HL-60 (cell line): ENCODE results near the gene FALEC.

Experiments used
- DNase-seq, 2 experiments: peaks; one replicate each; pipeline ENCODE4 v3.0.0-alpha.2; 2010 to 2020; ENCODE audit warnings: low read depth in 1 of 2, low spot score in 1 of 2
- H3K27ac ChIP-seq: fragments of 250-450 bp; sonication (Bioruptor Pico); replicated peaks from 2 replicates; pipeline ENCODE4 v1.5.1; 2020; ENCODE audit warnings: mild to moderate bottlenecking, moderate library complexity
- H3K27me3 ChIP-seq: fragments of 250-450 bp; sonication (Bioruptor Pico); 2 replicates; pipeline ENCODE4 v1.5.1; 2021; ENCODE audit warnings: mild to moderate bottlenecking, moderate library complexity; ENCODE audit not compliant: insufficient read depth, poor library complexity, severe bottlenecking
- H3K4me3 ChIP-seq: replicated peaks from 2 replicates; pipeline ENCODE4 v1.5.1; 2011; ENCODE audit warnings: mild to moderate bottlenecking, control low read depth, low read length; ENCODE audit not compliant: insufficient read depth
- CTCF ChIP-seq: IDR thresholded peaks from one replicate; pipeline ENCODE4 v1.5.1; 2011; ENCODE audit warnings: low read length, control low read depth, inconsistent platforms; ENCODE audit not compliant: insufficient read depth
- GABPA ChIP-seq: IDR thresholded peaks from 2 replicates; pipeline ENCODE4 v1.6.1; 2012; ENCODE audit warnings: low read depth
- POLR2AphosphoS5 ChIP-seq: IDR thresholded peaks from 2 replicates; pipeline ENCODE4 v1.6.1; 2012; ENCODE audit warnings: low read depth
- REST ChIP-seq: IDR thresholded peaks from 2 replicates; pipeline ENCODE4 v1.6.1; 2012; ENCODE audit warnings: low read depth; ENCODE audit not compliant: insufficient replicate concordance
- SPI1 ChIP-seq: IDR thresholded peaks from 2 replicates; pipeline ENCODE4 v1.6.1; 2012; ENCODE audit warnings: low read depth, mild to moderate bottlenecking, borderline replicate concordance

The FALEC gene

GRCh38 chr1:150543500-150544143 lies 28.1 kb downstream of the FALEC start:
- DNase-seq, result no peak
- no peak for TF ChIP-seq CTCF
- TF ChIP-seq GABPA, result no peak
- no peak for TF ChIP-seq REST
- no peak for TF ChIP-seq POLR2AphosphoS5
- no peak for TF ChIP-seq SPI1
- no peak overlapping the region for H3K27ac ChIP-seq
- no peaks in the 10 kb centered on the region for H3K27me3 ChIP-seq
- H3K4me3 ChIP-seq, result no peak overlapping the region

- no peak for DNase-seq
- TF ChIP-seq GABPA (no peak), POLR2AphosphoS5 (no peak), CTCF (no peak), SPI1 (no peak), REST (no peak)
- Histone ChIP-seq H3K27ac (no peak overlapping the region), H3K4me3 (no peak overlapping the region), H3K27me3 (no peaks in the 10 kb centered on the region)
These were observed 28.7 kb downstream of the FALEC start for GRCh38 chr1:150544204-150544603.

GRCh38 chr1:150545486-150546032 lies 30.0 kb downstream of the FALEC start:
- TF ChIP-seq SPI1 (no peak), POLR2AphosphoS5 (no peak), REST (no peak), GABPA (no peak), CTCF (no peak)
- Histone ChIP-seq H3K27ac (no peak overlapping the region), H3K27me3 (no peaks in the 10 kb centered on the region), H3K4me3 (no peak overlapping the region)
- DNase-seq, result no peak
